ENCODE results near the gene CCDC13.

- no peak for TF ChIP-seq CTCF (IDR thresholded peaks at IDR 0.05)
- no peak for TF ChIP-seq POLR2A (IDR thresholded peaks at IDR 0.05)
Observed at GRCh38 chr3:42764115-42764514, 8.9 kb downstream of the CCDC13 start.

Measured in right lobe of liver (tissue), 4 donors.